Kidney epithelial cell (primary cell): ENCODE measurements around the gene ABR. TPM values are rescaled to one million over a fixed set of nuclear protein-coding genes. Genes with fewer than 3 reads are reported as not detected.

Experiments
- DNase-seq: peaks from one replicate; pipeline ENCODE4 v3.0.0-alpha.2; 2010; ENCODE audit warnings: low read depth
- H3K27me3 ChIP-seq: 2 replicates; pipeline ENCODE4 v1.6.0; 2011; ENCODE audit warnings: low read length; ENCODE audit not compliant: control insufficient read depth, insufficient read depth
- H3K36me3 ChIP-seq: 2 replicates; pipeline ENCODE4 v1.5.1; 2011; ENCODE audit warnings: low read length; ENCODE audit not compliant: control insufficient read depth, insufficient read depth
- H3K4me3 ChIP-seq: 2 replicates; pipeline ENCODE4 v1.5.1; 2011; ENCODE audit warnings: low read depth, mild to moderate bottlenecking, control low read depth, low read length
- CTCF ChIP-seq: IDR thresholded peaks from 2 replicates; pipeline ENCODE4 v1.5.1; 2011; ENCODE audit warnings: mild to moderate bottlenecking, moderate library complexity, low read length, control low read depth, inconsistent platforms; ENCODE audit not compliant: insufficient read depth, poor library complexity, severe bottlenecking
- total RNA-seq: library from RNA; depleted of rRNA; stranded (reverse); fragments of >200 nt; gene quantifications from 2 replicates; pipeline ENCODE4 v1.2.3, GENCODE V29; 2015

The ABR gene
- total RNA-seq, 1 donor from 2014 or later: 141 TPM

DNA sequence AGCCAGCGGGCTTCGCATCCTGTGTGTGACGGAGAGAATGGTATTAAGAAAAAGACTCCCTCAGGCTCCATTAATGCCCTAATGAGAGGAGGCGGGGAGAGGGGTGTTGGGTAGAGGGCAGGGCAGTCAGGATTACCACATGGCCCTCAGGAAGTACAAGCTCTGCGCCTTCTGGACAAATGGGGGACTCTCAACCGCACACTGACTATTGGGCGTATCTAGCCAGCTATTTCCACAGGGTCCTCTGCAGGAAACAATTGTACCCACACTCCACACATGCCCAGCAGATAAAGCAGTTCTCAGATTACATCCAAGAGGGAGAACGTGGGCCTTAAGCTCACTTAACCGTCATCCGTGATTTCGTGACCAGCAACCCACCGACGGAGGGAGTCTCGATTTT, 214.9 kb downstream of the ABR start:
- no peak for TF ChIP-seq CTCF
- no peak for DNase-seq
- H3K27me3 ChIP-seq: no peaks in the 10 kb centered on the region
- no peak overlapping the region for H3K4me3 ChIP-seq
- no peaks in the 10 kb centered on the region for H3K36me3 ChIP-seq

- no peak overlapping the region for H3K4me3 ChIP-seq
Measured at GRCh38 chr17:962670-963069, 217.1 kb downstream of the ABR start.

DNA sequence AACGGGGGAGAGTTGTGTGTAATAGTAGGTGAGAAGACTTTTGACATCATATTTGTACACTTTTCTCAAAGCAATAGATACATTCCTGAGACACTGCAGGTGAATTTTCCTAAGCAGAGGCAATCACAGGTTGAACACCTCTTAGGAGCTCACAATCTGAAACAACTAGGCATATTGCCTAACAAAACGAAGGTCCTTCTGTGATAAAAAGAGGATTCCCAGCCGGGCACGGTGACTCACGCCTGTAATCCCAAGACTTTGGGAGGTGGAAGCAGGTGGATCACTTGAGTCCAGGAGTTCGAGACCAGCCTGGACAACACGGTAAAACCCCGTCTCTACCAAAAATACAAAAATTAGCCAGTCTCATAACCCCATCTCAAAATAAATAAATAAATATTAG, 217.6 kb downstream of the ABR start:
- TF ChIP-seq CTCF: no peak
- DNase-seq: no peak
- H3K27me3 ChIP-seq: no peaks in the 10 kb centered on the region
- H3K36me3 ChIP-seq: no peaks in the 10 kb centered on the region
- H3K4me3 ChIP-seq: no peak overlapping the region

More at GRCh38 chr17:962670-963069, 217.1 kb downstream of the ABR start:
- no peak for TF ChIP-seq CTCF
- Histone ChIP-seq H3K36me3 (no peaks in the 10 kb centered on the region), H3K27me3 (no peaks in the 10 kb centered on the region)
- DNase-seq: no peak

- H3K4me3 ChIP-seq: no peak overlapping the region
- no peaks in the 10 kb centered on the region for H3K27me3 ChIP-seq
- no peak for DNase-seq
- TF ChIP-seq CTCF: no peak
- H3K36me3 ChIP-seq: no peaks in the 10 kb centered on the region
Measured at GRCh38 chr17:958712-959451, 220.9 kb downstream of the ABR start.

DNA sequence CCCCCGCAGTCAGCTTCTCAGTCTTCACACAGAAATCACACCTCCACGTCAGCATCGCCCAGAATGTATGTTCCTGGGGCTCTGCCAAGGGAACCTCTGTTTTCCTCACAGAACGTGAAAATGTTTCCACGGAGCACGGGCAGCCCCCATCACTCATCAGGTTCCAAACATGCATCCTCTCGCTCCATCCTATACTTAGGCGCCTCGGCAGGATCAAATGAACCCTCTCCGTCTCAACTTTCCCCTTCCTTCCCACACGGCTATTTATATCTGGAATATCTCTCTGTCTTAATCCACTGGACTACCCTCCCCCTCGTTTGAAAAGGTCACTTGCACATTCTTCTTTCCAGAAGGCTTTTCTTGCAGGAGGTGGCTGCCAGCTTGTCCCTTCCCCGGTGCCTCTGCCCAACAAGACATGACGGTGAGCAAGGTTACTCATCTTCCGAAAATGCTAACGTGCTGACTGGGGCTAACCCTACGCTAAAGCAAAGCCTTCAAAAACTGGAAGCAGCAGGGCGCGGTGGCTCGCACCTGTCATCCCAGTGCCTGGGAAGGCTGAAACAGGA, 221.8 kb downstream of the ABR start:
- Histone ChIP-seq H3K36me3 (no peaks in the 10 kb centered on the region), H3K4me3 (no peak overlapping the region), H3K27me3 (no peaks in the 10 kb centered on the region)
- TF ChIP-seq CTCF: no peak
- DNase-seq: no peak

DNA sequence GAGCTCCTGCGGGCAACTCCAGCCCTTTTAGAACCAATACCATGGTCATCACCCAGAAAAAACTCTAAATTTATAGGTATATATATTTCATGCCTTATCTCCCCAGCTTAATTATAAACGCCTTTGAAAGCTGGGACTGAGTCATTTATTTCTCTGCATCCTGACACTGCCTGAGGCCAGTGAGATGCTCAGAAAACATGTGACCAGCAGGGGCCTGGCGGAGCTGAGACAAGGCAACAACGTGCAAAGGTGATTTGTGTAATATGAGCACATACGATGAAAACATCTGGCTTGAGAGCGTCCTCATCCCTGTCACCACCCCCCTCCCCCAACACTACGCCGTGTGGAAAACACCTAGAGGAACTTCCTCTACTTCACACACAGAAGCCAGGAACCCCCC, 222.9 kb downstream of the ABR start:
- no peak overlapping the region for H3K4me3 ChIP-seq
- H3K27me3 ChIP-seq: no peaks in the 10 kb centered on the region
- no peaks in the 10 kb centered on the region for H3K36me3 ChIP-seq
- DNase-seq: no peak
- no peak for TF ChIP-seq CTCF
